GM21619 (cell line): Measurements from ENCODE around the gene DAND5.

Source experiments
- ATAC-seq: cut with Tn5 transposase; IDR thresholded peaks from one replicate; pipeline ENCODE4 v1.9.1; 2021; ENCODE audit not compliant: unreplicated experiment

DAND5 gene

GRCh38 chr19:12991296-12991695, 21.9 kb downstream of the DAND5 start:
- ATAC-seq = no peak

GRCh38 chr19:12992729-12993128, 23.4 kb downstream of the DAND5 start:
- ATAC-seq = no peak

GRCh38 chr19:12993562-12993961, 24.2 kb downstream of the DAND5 start:
- ATAC-seq = no peak

GRCh38 chr19:12994701-12995595, 25.6 kb downstream of the DAND5 start, which contains the start of gene NFIX:
TSS of gene NFIX (plus strand) at chr19:12995475. CDS start at chr19:12995838, 363 bp downstream.
- no peak for ATAC-seq

- no peak for ATAC-seq
Observed at GRCh38 chr19:12995596-12996405, 26.4 kb downstream of the DAND5 start.

- ATAC-seq = no peak
Observed at GRCh38 chr19:12996406-12997094, 27.2 kb downstream of the DAND5 start.

- ATAC-seq = no peak
Observed at GRCh38 chr19:12997179-12997966, 28.0 kb downstream of the DAND5 start.

- ATAC-seq = no peak
Observed at GRCh38 chr19:12997967-12998940, 28.9 kb downstream of the DAND5 start.

GRCh38 chr19:13001166-13001501, 31.8 kb downstream of the DAND5 start:
- ATAC-seq = no peak

- ATAC-seq = no peak
Observed at GRCh38 chr19:13001502-13002165, 32.3 kb downstream of the DAND5 start.

GRCh38 chr19:13002166-13002898, 33.0 kb downstream of the DAND5 start:
- ATAC-seq = no peak

- ATAC-seq = no peak
Observed at GRCh38 chr19:13003081-13003480, 33.7 kb downstream of the DAND5 start.

- ATAC-seq = no peak
Observed at GRCh38 chr19:13004273-13004672, 34.9 kb downstream of the DAND5 start.

- ATAC-seq = no peak
Observed at GRCh38 chr19:13005253-13005652, 35.9 kb downstream of the DAND5 start.

GRCh38 chr19:13005861-13006370, 36.5 kb downstream of the DAND5 start:
- ATAC-seq = no peak

GRCh38 chr19:13006431-13007281, 37.3 kb downstream of the DAND5 start:
- no peak for ATAC-seq
